PC-3 (cell line): ENCODE data around the gene PTH1R.

Source experiments
- CTCF ChIP-seq: fragments of 300-600 bp; sonication (generic); conservative IDR thresholded peaks from 2 replicates; pipeline ENCODE4 v1.5.1; 2017; ENCODE audit warnings: antibody characterized with exemption, low read depth, mild to moderate bottlenecking, low read length
- EZH2 ChIP-seq: fragments of 300-600 bp; sonication (generic); IDR thresholded peaks from one replicate; pipeline ENCODE4 v1.6.1; 2017; ENCODE audit warnings: antibody characterized with exemption, mild to moderate bottlenecking, low read length; ENCODE audit not compliant: unreplicated experiment
- EZH2phosphoT487 ChIP-seq: fragments of 300-600 bp; sonication (generic); IDR thresholded peaks from 2 replicates; pipeline ENCODE4 v1.6.1; 2018; ENCODE audit warnings: mild to moderate bottlenecking, antibody characterized with exemption, low read length, borderline replicate concordance

GRCh38 chr3:46884929-46885328 is 7.4 kb downstream of the PTH1R start:
- TF ChIP-seq CTCF (no peak), EZH2 (no peak), EZH2phosphoT487 (no peak)
